Large intestine (tissue), 12 donors: Measurements from ENCODE around the gene HCRTR1. TPM values are rescaled to one million over a fixed set of nuclear protein-coding genes. Genes with fewer than 3 reads are reported as not detected.

Source experiments
- DNase-seq, 2 donors: peaks; one replicate each; pipeline versions ENCODE4 v3.0.0 to v3.0.0-alpha.2; 2013
- H3K27ac ChIP-seq: one replicate; pipeline ENCODE4 v1.5.1; 2013; ENCODE audit warnings: low read length
- H3K27me3 ChIP-seq: 2 replicates; pipeline ENCODE4 v1.6.1; 2013; ENCODE audit warnings: low read length; ENCODE audit not compliant: control insufficient read depth, insufficient read depth
- H3K36me3 ChIP-seq: 2 replicates; pipeline ENCODE4 v1.6.1; 2013; ENCODE audit warnings: low read length; ENCODE audit not compliant: control insufficient read depth, insufficient read depth
- H3K4me1 ChIP-seq: one replicate; pipeline ENCODE4 v1.6.1; 2013; ENCODE audit warnings: low read length; ENCODE audit not compliant: control insufficient read depth, insufficient read depth
- H3K4me3 ChIP-seq: one replicate; pipeline ENCODE4 v1.5.1; 2013; ENCODE audit warnings: low read length
- H3K9me3 ChIP-seq: one replicate; pipeline ENCODE4 v1.6.1; 2013; ENCODE audit warnings: mild to moderate bottlenecking, low read depth, low read length, moderate library complexity; ENCODE audit not compliant: control insufficient read depth
- WGBS: methylation state at CpG from one replicate; pipeline ENCODE4 v1.1.5; 2013; ENCODE audit warnings: low lambda C conversion rate; ENCODE audit not compliant: insufficient coverage; 5-methylcytosine and 5-hydroxymethylcytosine counted together
- long read RNA-seq, 11 donors: transcript quantifications; one replicate each; lab custom pipeline, GENCODE V29; 2026
- polyA plus RNA-seq: library from polyadenylated mRNA; unstranded; fragments of 120-200 nt; gene quantifications from one replicate; pipeline ENCODE4 v1.2.1, GENCODE V29; 2013

HCRTR1 gene
- 0.81 TPM for polyA plus RNA-seq
- long read RNA-seq, donor 1 = 0 reads
- long read RNA-seq, donor 2, partial matches to known transcripts = 91 of 96 reads
- long read RNA-seq, donor 2, other reads (novel, unspliced or antisense) = 5 of 96 reads
- long read RNA-seq, donor 3 = 0 reads
- long read RNA-seq, donor 4 = 0 reads
- long read RNA-seq, donor 5 = 0 reads
- long read RNA-seq, donor 6 = 0 reads
- long read RNA-seq, donor 7 = 0 reads
- long read RNA-seq, donor 8 = 0 reads
- long read RNA-seq, donor 9 = 0 reads
- long read RNA-seq, donor 10 = 0 reads
- long read RNA-seq, donor 11 = 0 reads

GRCh38 chr1:31617218-31617915 is at the start of gene HCRTR1:
Gene HCRTR1 (plus strand): TSS chr1:31617689. CDS start chr1:31619193, 1,504 bp downstream.
- WGBS = no CpG with 5 or more reads among the region's 48 CpGs
- H3K4me3 ChIP-seq = peak within 1 kb of the TSS; percentile 57
- H3K27ac ChIP-seq = no peak within 1 kb of the TSS

GRCh38 chr1:31567956-31568570 is 49.4 kb upstream of the HCRTR1 start:
- Histone ChIP-seq H3K4me1 (peaks cover 26% of the 10 kb centered on the region), H3K27me3 (no peaks in the 10 kb centered on the region), H3K4me3 (no peak overlapping the region), H3K9me3 (no peaks in the 10 kb centered on the region), H3K27ac (no peak overlapping the region), H3K36me3 (no peaks in the 10 kb centered on the region)
- WGBS = 67% methylated on average over 2 of the region's 10 CpGs
- DNase-seq = no peak

More at GRCh38 chr1:31617218-31617915, at the start of gene HCRTR1:
- H3K4me1 ChIP-seq = peaks cover 6% of the 10 kb centered on the region
- H3K36me3 ChIP-seq = no peaks in the 10 kb centered on the region
- H3K9me3 ChIP-seq = no peaks in the 10 kb centered on the region
- no peak for DNase-seq
- peaks cover 22% of the 10 kb centered on the region for H3K27me3 ChIP-seq

DNA sequence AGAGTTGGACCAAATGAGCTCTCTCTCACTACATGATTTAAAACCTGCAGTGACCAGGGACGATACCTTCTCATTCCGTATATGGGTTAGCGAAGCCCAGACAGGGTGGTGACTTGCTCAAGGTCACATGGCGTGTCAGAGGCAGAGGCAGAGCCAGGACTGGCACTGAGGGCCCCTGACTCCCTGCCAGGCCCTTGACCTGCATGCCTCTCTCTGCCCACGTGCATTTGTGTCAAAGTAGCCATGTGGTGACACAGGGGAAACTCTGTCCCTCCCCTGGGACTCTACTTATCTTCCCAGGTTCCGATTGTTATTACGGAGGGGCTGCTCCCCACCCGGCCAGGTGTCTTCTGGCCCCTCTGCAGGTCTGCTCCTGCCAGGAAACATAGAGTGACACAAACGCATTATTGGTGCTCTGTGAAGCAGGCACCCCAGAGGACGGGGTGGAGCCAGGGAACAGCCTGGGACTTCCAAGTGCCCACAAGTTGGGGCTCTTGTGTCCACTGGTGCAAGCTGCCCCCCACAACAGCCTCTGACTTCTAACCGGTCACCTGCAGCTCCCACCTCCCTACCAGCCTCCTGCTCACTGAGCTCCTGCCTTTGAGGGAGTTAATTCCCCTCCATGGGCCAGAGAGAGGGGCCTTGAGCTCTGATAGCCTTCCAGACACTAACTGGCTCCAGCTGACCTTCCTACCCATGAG is 48.4 kb upstream of the HCRTR1 start:
- Histone ChIP-seq H3K36me3 (no peaks in the 10 kb centered on the region), H3K27ac (no peak overlapping the region), H3K27me3 (no peaks in the 10 kb centered on the region), H3K9me3 (no peaks in the 10 kb centered on the region), H3K4me3 (no peak overlapping the region), H3K4me1 (peaks cover 26% of the 10 kb centered on the region)
- DNase-seq = no peak
- WGBS = no CpG with 5 or more reads among the region's 11 CpGs

- Histone ChIP-seq H3K9me3 (no peaks in the 10 kb centered on the region), H3K27me3 (no peaks in the 10 kb centered on the region), H3K4me1 (peaks cover 32% of the 10 kb centered on the region), H3K36me3 (no peaks in the 10 kb centered on the region), H3K4me3 (no peak overlapping the region), H3K27ac (no peak overlapping the region)
- no peak for DNase-seq
- whole genome bisulfite sequencing = no CpG with 5 or more reads among the region's 13 CpGs
Observed at GRCh38 chr1:31569596-31570173, 47.8 kb upstream of the HCRTR1 start.

GRCh38 chr1:31570228-31570627 is 47.3 kb upstream of the HCRTR1 start:
- Histone ChIP-seq H3K4me3 (no peak overlapping the region), H3K4me1 (peaks cover 38% of the 10 kb centered on the region), H3K27ac (no peak overlapping the region), H3K9me3 (no peaks in the 10 kb centered on the region), H3K36me3 (no peaks in the 10 kb centered on the region), H3K27me3 (no peaks in the 10 kb centered on the region)
- no peak for DNase-seq
- 100% methylated on average over 1 of the region's 11 CpGs for whole genome bisulfite sequencing

- no peak for DNase-seq
- H3K27me3 ChIP-seq = no peaks in the 10 kb centered on the region
- peaks cover 45% of the 10 kb centered on the region for H3K4me1 ChIP-seq
- no CpG with 5 or more reads among the region's 1 CpG for WGBS
- H3K36me3 ChIP-seq = no peaks in the 10 kb centered on the region
- H3K9me3 ChIP-seq = no peaks in the 10 kb centered on the region
- H3K27ac ChIP-seq = no peak overlapping the region
- H3K4me3 ChIP-seq = no peak overlapping the region
Observed at GRCh38 chr1:31570906-31571305, 46.6 kb upstream of the HCRTR1 start.

GRCh38 chr1:31571340-31572295 is 45.9 kb upstream of the HCRTR1 start:
- Histone ChIP-seq H3K4me1 (peaks cover 51% of the 10 kb centered on the region), H3K27me3 (no peaks in the 10 kb centered on the region), H3K36me3 (no peaks in the 10 kb centered on the region), H3K4me3 (no peak overlapping the region), H3K27ac (no peak overlapping the region), H3K9me3 (no peaks in the 10 kb centered on the region)
- no peak for DNase-seq
- no CpG with 5 or more reads among the region's 14 CpGs for WGBS

DNA sequence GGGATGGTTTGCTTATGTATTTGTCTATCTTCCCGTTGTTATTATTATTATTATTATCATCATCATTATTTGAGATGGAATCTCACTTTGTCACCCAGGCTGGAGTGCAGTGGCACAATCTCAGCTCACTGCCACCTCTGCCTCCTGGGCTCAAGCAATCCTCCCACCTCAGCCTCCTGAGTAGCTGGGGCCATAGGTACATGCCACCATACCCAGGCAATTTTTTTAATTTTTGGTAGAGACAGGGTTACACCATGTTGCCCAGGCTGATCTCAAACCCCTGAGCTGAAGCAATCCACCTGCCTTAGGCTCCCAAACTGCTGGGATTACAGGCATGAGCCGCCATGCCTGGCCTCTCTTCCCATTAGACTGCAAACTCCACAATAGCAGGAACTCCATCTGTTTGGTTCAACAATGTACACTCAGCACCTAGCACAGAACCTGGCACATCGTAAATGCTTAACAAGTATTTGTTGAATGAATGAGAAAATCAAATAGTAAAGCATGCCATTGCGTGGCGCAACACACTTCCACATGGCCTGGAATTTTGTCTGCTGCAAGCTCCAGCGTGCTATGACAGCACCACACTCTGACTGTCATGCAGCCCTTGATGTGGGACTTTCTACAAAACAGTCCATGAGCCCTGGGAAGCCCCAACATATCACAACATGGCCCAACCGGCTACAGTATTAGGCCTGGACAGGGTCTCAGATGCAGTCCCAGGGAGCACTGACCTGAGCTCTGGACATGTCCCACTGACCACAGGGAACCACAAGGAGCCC is 45.0 kb upstream of the HCRTR1 start:
- Histone ChIP-seq H3K4me3 (no peak overlapping the region), H3K27me3 (no peaks in the 10 kb centered on the region), H3K27ac (no peak overlapping the region), H3K9me3 (no peaks in the 10 kb centered on the region), H3K36me3 (no peaks in the 10 kb centered on the region), H3K4me1 (peaks cover 60% of the 10 kb centered on the region)
- no CpG with 5 or more reads among the region's 7 CpGs for WGBS
- DNase-seq = no peak

DNA sequence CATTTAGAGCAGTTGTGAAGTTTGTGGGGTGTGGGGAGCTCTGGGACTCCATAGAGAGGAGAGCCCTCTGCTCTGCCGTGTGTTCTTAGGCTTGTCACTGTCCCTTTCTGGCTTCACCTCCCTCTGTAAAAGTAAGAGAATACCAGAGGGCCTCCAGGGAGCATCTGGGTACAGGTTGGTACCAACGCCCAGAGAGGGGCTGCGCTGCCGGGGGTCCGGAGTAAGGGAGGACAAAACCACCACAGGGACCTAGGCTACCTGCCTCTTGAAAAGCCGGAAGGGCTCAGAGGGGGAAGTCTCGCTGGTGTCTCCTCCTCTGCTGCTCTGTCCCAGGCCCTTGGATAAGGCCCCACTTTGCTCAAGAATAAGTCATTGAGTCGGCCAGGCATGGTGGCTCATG is 44.2 kb upstream of the HCRTR1 start:
- Histone ChIP-seq H3K4me3 (no peak overlapping the region), H3K27ac (no peak overlapping the region), H3K9me3 (no peaks in the 10 kb centered on the region), H3K36me3 (no peaks in the 10 kb centered on the region), H3K4me1 (peaks cover 63% of the 10 kb centered on the region), H3K27me3 (no peaks in the 10 kb centered on the region)
- no CpG with 5 or more reads among the region's 8 CpGs for WGBS
- DNase-seq = no peak
